Measurements from ENCODE around the gene ARL5C. TPM values are rescaled to one million over a fixed set of nuclear protein-coding genes. Genes with fewer than 3 reads are reported as not detected.

The ARL5C gene
- total RNA-seq, 2 donors from 2014 or later, result not detected

GRCh38 chr17:39165178-39165840 is 652 bp downstream of the ARL5C start:
- no peak for TF ChIP-seq CTCF (IDR thresholded peaks at IDR 0.05)
- no peaks in the 10 kb centered on the region for H3K27me3 ChIP-seq
- DNase-seq, result no peak
- intact Hi-C loops (cut with DNase I), result loop anchor here (10.0 kb wide), 1 partner anchor 69 kb away; no protein-coding TSS in a partner anchor
- no peaks in the 10 kb centered on the region for H3K36me3 ChIP-seq
- peaks cover 4% of the 10 kb centered on the region for H3K4me1 ChIP-seq
- no peak overlapping the region for H3K27ac ChIP-seq
- peak overlapping the region; percentile 33 for H3K4me3 ChIP-seq
- peak overlapping the region in 1 of 2 donors; percentile 34 for H3K9ac ChIP-seq (ENCODE audit: low read depth in 2 of 2, low read length in 2 of 2)
- no peaks in the 10 kb centered on the region for H3K9me3 ChIP-seq

GRCh38 chr17:39164675-39165143 is 1.3 kb downstream of the ARL5C start:
- Histone ChIP-seq H3K4me1 (peaks cover 4% of the 10 kb centered on the region), H3K27me3 (no peaks in the 10 kb centered on the region), H3K36me3 (no peaks in the 10 kb centered on the region), H3K9me3 (no peaks in the 10 kb centered on the region), H3K4me3 (peak overlapping the region; percentile 33), H3K9ac (ENCODE audit: low read depth in 2 of 2, low read length in 2 of 2) (peak overlapping the region in 1 of 2 donors; percentile 34), H3K27ac (no peak overlapping the region)
- peak; percentile 84 for DNase-seq
- intact Hi-C loops (cut with DNase I), result loop anchor here (10.0 kb wide), 1 partner anchor 70 kb away; no protein-coding TSS in a partner anchor
- TF ChIP-seq CTCF (IDR thresholded peaks at IDR 0.05), result peak; percentile 67

DNA sequence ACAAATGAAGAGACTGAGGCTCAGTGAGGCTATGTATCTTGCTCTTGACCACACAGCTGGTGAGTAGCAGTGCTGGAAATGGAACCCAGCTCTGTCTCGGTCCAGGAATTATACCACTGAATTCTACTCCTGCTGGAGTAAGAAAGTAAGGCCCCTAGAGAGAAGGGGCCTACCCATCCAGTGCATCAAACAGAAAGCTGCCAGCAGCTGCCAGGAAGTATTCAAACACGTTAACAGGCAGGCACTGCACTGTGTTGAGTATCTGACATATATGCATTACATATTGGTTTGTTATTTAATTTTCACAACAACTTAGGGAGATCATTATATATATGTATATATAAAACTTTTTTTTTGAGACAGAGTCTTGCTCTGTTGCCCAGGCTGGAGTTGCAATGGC is 4.0 kb downstream of the ARL5C start:
- Histone ChIP-seq H3K9me3 (no peaks in the 10 kb centered on the region), H3K4me1 (peaks cover 4% of the 10 kb centered on the region), H3K27me3 (no peaks in the 10 kb centered on the region), H3K9ac (ENCODE audit: low read depth in 2 of 2, low read length in 2 of 2) (no peak overlapping the region), H3K36me3 (no peaks in the 10 kb centered on the region), H3K27ac (no peak overlapping the region), H3K4me3 (no peak overlapping the region)
- no peak for TF ChIP-seq CTCF (IDR thresholded peaks at IDR 0.05)
- DNase-seq, result no peak
- intact Hi-C loops (cut with DNase I), result loop anchor here (10.0 kb wide), 1 partner anchor 73 kb away; no protein-coding TSS in a partner anchor

GRCh38 chr17:39158623-39159022 is 7.3 kb downstream of the ARL5C start:
- intact Hi-C loops (cut with DNase I), result loop anchor here (10.0 kb wide), 1 partner anchor 274 kb away; no protein-coding TSS in a partner anchor
- no peaks in the 10 kb centered on the region for H3K36me3 ChIP-seq
- H3K27ac ChIP-seq, result no peak overlapping the region
- no peak overlapping the region for H3K9ac ChIP-seq (ENCODE audit: low read depth in 2 of 2, low read length in 2 of 2)
- TF ChIP-seq CTCF (IDR thresholded peaks at IDR 0.05), result no peak
- no peak for DNase-seq
- no peaks in the 10 kb centered on the region for H3K27me3 ChIP-seq
- no peaks in the 10 kb centered on the region for H3K4me1 ChIP-seq
- no peak overlapping the region for H3K4me3 ChIP-seq
- H3K9me3 ChIP-seq, result no peaks in the 10 kb centered on the region

DNA sequence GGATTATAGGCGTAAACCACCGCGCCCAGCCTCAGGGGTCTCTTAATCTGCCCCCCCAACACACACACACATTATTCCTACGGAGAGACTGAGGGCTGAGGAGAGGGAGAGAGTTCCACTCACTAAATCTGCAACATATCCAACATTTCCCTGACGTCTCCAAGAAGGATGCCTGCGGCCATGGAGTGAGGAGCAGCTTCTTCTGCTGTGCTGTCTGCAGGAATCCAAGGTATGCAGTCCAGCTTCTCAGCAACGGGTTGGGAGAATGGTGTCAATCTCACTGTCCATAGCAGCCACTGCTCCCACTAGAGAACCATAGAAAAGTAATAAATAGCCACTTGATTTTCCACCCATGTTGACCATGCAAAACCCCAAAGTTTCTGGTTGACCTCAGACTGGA is 9.5 kb downstream of the ARL5C start:
- no peak for DNase-seq
- no peak overlapping the region for H3K9ac ChIP-seq (ENCODE audit: low read depth in 2 of 2, low read length in 2 of 2)
- H3K27me3 ChIP-seq, result peaks cover 4% of the 10 kb centered on the region
- H3K4me1 ChIP-seq, result no peaks in the 10 kb centered on the region
- H3K36me3 ChIP-seq, result no peaks in the 10 kb centered on the region
- intact Hi-C loops (cut with DNase I), result loop anchor here (10.0 kb wide), 1 partner anchor 272 kb away; no protein-coding TSS in a partner anchor
- H3K9me3 ChIP-seq, result no peaks in the 10 kb centered on the region
- no peak overlapping the region for H3K27ac ChIP-seq
- H3K4me3 ChIP-seq, result no peak overlapping the region
- no peak for TF ChIP-seq CTCF (IDR thresholded peaks at IDR 0.05)

All from colonic mucosa (tissue), 4 donors.